SIG-M5 treated with dmso at 0.1 percent for 504 hours (cell line): ENCODE measurements around the gene KATNAL1.

Experiments
- DNase-seq: peaks from one replicate; lab custom pipeline; 2025; ENCODE audit not compliant: unreplicated experiment; lab: John Stamatoyannopoulos, UW

Gene KATNAL1

DNA sequence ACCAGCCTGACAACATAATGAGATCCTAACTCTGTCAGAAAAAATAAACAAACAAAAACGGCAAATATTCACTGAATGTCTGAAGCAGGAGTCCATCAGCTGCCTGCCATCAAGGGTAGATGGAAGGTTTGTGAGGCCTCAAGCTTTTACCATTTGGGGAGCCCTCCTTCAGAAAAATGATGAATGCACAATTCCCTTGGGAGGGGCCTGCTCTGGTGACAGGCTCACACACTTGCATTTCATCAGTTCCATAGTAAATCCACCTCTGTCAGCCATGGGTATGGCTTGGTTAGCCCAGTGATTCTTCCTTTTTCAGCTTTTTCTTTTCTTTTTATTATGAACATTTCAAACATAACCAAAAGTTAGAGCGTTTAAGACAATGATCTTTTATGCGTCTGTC lies 26.3 kb upstream of the KATNAL1 start:
- DNase-seq: no peak

DNA sequence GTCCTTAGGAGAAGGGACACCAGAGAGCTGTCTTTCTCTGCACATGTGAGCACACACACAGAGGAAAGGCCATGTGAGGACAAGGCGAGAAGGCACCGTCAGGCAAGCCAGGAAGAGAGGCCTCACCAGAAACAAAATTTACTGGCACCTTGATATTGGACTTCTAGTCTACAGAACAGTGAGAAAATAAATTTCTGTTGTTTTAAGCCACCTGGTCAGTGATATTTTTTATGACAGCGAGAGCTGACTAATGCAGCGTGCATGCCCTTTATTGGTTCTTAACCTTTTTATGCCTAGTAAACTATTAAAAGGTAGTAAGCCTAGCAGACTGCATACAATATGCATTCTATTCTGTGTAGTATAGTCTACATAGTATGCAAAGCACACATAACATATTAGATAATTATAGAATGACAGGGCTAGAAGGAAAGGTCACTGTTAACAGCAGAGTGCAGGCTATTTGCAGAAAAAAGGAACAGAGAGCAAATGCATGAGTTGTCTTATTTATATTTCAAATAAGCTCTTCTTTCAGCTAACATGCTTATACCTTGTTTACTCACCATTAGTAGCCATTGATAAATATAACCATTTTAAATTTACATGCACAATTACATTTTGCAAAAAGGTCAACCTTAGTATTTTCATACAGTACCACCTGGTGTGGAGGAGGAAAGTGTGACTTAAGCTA lies 25.2 kb upstream of the KATNAL1 start:
- no peak for DNase-seq

DNA sequence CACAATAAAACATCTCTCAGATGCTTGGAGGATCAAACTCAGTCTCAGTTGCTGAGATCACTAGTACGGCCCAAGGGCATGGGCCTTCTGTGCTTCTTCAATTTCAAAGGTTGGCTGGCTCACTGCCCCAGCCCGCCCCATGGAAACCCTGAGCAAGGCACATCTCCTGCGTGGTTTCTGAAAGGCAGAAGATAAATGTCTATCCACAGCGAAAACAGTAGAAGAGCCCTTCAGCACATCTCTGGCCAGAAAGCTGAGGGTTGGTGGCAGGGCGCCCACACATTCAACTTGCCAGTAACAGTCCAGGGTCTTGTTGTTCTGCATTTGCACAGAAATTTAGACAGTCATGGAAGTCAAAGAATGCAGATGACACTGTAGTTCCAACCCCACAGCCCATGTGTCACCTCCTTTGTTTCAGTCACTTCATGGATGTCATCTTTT lies 24.0 kb upstream of the KATNAL1 start:
- no peak for DNase-seq

DNA sequence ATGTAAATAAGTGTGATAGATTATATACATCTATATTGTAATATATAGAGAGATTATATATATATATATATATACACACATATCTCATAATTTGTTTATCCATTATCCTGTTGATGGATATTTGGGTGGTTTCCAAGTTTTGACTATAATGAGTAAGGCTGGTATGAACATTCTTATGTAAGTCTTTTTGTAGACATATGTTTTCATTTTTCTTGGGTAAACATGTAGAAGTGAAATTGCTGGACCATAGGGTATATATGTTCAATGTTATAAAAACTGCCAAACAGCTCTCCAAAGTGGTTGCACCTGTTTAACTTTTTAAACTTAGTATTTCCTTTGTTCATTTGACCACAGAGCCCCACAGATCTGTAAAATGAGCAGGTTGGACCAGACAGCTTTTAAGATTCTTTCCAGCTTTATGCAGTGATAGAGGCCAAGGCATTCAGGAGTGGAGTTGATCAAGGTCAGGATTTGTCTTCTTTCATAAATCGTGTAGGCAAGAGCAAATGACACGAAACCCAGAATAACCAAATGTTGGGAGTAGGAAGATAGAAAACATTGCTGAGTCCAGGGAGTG lies 21.7 kb upstream of the KATNAL1 start:
- DNase-seq: no peak

DNA sequence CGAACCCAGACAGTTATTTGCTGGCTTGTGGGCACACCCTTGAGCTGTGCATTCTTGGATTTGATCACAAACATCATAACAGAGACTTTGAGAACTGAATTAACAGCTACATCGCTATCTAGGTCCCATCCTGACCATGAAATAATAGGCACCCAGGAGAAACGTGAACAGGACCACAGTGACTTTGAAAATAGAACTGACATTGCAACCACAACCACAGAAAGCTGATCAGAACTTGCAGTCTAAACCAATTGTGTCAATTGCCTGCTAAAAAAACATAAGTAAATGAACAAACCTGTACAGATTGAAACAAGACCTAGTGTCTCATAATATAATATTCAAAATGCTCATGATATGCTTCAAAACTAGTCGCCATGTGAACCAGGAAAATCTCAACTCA lies 18.3 kb upstream of the KATNAL1 start:
- DNase-seq: no peak

DNA sequence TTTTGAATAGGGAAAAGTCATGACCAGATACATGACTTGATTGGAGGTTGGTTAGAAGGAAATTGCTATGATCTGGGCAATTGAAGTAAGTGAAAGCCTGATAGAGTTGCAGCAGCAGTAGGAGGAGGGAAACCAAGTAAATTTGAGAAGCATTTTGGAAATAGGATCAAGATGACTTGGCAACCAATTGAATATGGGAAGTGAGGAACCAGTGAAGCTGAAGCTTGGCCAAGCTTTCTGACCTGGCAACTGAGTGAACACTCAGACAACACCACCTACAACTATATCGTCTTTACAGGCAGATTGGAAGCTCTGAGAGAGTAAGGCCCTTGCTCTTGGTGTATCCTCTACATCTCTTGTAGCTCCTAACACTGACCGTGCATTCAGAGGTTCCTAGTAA lies 16.2 kb upstream of the KATNAL1 start:
- DNase-seq: no peak

DNA sequence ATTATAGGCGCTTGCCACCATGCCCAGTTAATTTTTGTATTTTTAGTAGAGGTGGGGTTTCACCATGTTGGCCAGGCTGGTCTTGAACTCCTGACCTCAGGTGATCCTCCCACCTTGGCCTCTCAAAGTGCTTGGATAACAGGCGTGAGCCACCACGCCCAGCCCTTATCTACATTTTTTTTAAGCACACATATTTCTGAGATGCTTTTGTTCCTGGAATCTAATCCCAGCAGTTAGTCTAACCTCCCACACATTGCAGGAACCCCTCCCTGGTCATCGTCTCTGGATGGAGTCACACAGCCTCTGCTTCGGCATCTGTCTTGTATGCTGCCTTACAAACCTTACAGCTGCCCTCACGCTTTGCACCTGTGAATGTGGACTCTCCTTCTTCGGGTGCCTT lies 15.1 kb upstream of the KATNAL1 start:
- no peak for DNase-seq

DNA sequence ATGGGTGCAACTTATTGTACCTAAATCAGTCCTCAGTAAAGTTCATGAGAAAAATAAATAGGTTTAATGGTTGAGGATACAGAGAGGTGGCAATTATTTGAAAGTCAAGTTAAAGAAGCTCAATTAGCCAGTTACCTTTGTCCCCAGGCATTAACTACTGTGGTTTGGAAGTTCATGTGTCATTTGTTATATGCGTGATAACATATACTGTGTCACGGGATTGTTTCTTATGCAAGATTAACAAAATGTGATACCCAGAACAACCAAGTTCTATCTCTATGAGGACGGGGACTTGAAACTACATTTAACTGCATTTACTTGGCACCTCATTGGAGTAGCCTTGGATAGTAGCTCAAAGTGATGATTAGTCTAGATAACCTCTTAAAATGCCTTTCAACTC lies 13.9 kb upstream of the KATNAL1 start:
- DNase-seq: no peak

DNA sequence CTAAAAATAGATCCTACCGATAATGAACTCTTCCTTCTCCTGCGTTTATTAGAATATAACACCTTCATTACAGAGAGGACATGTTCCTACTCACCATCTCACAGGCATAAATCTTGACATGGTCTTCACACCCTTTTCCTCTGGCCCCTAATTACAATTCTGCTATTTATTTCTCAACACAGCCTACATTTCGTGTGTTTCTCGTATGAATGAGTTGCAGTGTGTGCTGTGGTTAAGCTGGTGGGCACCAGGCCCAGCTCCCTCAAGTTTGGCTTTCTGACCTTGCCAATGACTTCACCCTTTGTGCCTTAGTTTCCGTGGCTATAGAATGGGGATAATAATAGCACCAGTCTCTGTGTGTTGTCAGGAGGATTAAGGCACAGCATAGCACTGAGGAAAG lies 12.3 kb upstream of the KATNAL1 start:
- no peak for DNase-seq

DNA sequence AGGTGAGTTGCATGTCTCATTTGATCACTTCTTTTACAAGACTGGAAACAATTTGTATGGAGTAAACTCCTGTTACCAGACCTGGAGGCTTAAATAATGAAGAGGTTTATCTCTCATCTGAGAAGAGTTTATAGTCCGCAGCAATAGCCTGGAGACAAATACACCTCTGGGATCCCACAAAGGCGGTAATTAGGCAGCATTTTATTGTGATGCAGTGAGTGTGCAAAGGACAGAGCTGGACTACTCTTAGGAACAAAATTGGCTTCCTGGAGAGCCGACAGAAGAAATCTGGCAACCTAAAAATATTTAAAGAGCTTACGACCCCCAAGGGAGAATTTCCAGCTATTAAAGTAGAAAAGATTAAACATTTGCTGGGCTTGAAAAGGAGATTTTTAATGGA lies 11.8 kb upstream of the KATNAL1 start:
- DNase-seq: no peak

DNA sequence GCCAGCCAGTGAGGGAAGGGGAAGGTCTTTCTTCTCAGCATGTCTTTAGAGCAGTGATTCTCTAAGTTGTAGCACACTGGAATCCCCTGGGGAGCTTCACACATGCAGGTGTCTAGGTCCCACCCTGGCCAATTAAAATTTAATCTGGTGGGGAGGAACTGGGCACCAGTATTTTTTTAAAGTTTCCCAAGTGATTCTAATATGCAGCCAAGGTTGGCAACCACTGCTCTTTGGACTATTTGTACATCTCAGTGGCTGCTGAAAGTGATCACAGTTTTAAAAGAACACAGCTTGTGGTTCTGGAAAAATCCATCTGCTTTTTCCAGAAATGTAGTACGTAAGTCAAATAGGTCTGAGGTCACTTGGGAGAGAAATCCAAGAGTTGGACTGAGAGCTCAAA lies 10.7 kb upstream of the KATNAL1 start:
- no peak for DNase-seq

DNA sequence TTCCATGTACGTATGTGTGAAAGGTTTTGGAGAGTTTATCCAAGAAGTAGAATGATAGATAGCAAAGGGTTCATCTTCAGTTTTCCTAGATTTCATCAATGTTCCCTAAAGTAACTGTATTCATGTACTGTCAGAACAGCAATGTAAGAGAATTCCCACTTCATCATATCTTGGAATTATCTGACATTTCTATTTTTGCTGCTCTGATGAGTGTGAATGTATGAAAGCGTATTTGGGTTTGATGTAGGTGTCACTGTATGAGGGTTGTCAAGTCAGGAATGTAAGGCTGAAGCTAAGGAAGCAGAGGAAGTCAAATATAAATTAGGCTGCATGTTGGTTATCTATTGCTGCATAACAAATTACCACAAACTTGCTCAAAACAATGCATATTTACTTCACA lies 7.2 kb upstream of the KATNAL1 start:
- no peak for DNase-seq

DNA sequence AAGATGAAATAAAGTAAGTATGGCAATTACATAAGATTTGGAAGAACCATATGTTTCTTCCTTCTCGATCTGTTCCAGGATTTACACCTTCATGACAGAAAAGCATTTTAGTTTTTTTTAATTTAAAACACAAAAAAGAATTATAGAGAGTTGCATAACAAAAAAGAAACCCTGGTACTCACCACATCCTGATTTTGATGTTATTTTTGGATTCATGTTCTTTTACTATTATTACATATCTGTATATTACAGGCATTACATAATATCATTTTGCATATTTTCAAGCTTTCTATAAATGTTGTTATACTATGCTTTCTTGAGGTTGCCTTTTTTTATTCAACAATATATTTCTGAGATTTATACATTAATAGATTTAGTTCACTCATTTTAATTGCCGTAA lies 6.7 kb upstream of the KATNAL1 start:
- DNase-seq: no peak

DNA sequence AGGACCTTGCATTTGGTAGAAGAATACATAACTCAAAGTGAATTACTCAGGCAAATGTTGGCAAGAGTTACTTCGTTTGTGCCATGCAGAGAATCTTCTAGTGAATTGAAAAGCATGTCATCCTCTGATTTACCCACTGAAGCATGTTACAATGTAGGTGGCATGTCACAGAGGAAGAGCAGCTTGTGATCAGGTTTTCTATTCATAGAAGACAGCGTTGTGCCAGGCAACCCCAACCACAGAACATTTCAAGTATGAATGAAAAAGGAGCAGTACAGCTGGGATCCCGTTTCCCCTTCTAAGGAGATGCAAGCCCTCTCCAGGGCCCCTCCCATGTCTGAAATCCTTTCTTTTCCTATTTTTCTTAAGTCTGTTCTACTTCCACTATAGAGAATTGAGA lies 6.0 kb upstream of the KATNAL1 start:
- no peak for DNase-seq

DNA sequence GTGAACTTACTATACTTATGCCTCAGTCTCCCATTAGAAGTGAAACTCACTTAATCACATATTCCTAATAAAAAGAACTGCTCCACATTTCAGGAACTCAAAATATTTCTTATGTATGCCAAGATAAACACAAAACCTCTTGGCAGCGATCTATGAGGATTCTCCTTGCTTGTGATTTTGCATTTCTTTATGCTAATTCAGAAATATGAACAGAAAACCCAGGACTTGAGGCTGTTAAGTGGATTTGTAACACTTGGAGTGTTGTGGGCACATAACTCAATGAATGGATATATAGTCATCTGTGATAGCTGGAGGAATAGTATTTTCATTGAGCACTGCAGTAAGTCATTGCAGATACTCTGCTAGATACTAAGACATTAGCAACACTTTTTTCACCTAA lies 5.6 kb upstream of the KATNAL1 start:
- DNase-seq: no peak

DNA sequence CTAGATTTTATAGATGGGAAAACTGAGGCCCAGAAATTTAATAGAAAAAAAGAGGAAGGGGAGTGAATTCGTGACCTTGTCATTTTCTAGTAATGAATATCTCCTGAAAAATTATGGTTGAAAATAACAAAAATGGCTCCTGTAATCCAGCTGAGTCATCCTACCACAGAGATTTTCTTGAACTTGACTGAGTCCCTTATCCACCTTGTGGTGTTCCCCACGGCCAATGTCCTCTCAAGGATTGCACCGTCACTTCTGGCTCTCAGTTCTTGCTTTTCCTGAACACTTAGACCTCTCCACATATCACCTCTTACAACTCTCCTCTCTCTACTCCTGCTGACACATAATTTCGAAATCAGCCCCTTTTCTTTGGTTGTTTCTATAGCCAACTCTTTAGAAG lies 1.2 kb upstream of the KATNAL1 start:
- peak; percentile 46 for DNase-seq

DNA sequence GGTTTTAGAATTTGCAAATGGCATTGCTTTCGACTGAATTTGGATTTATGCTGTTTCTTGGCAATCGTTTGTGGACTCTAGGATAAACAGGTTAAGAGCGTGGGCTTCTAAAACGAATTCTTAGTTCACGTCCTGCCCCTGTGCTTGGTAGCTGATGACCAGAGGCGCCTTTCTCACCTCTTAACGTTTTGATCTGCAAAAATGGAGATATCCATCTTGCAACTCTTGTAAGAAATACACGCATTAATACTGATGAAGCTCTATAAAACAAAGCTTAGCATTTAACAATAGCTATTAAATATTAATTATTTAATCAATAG lies 580 bp upstream of the KATNAL1 start:
- DNase-seq: no peak

DNA sequence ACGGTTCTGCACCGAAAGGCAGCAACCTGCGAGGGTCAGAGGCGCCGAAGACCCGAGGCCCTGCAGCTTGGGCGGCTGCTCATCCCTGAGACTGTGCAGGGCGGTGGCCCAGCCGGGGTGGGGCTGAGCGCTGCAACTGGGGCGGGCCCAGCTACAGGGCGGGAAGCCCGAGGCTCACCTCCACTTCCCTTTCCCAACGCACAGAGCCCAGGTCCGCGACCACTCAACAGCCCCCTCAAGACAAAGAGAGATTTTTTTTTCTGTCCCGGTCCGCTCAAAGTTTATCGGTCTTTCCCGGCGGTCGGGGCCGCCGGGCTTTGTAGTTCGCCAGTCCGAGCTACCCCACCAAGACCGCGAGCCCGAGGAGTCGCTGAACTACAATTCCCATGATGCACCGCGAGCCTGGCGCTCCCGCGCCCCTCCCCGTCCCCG lies 573 bp downstream of the KATNAL1 start:
- DNase-seq: peak; percentile 89

DNA sequence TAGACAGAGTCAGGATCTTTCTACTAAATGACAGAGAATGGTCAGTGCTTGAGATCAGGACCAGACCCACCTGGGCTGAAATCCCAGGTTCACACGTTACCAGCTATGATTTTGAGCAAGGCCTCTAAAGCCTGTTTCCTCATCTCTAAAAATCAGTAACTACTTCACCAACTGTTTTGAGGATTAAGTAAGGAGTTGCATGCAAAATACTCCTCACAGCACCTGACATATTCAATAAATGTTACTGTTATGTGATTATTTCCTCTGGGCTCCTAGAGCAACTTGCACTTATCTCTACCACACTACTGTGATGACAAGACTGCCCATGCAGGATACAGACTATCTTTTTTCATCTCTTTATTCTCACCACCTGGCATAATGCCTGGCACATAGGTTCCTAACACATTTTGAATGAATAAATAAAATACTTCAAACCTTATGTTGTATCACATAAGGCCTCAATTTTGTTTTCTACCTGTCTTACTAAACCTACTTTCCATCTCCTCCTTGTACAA lies 1.8 kb downstream of the KATNAL1 start:
- no peak for DNase-seq

DNA sequence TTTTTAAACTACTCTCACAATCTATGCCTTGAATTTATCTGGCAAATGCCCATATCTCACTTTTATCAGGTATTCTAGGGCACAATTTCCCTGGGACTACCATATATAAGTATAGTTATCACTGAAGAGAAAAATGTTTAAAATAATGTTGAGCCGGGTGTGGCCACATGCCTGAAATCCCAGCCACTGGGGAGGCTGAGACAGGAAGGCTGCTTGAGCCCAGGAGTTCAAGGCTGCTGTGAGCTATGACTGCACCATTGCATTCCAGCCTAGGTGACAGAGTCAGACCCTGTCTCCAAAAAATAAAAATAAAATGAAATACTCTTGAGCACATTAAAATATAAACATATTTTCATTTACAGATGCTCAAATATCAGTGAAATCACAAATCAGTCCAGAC lies 4.1 kb downstream of the KATNAL1 start:
- no peak for DNase-seq

DNA sequence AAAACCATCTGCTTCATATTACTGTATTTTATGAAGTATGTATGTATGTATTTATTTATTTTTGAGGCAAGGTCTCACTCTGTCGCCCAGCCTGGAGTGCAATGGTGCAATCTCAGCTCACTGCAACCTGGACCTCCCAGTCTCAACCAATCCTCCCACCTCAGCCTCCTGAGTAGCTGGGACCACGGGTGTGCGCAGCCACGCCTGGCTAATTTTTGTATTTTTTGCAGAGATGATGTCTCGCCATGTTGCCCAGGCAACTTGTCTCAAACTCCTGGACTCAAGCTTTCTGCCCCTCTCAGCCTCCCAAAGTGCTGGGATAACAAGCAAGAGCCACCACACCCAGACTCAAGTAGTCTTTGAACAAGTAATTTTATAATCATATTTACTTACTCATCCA lies 5.5 kb downstream of the KATNAL1 start:
- no peak for DNase-seq

DNA sequence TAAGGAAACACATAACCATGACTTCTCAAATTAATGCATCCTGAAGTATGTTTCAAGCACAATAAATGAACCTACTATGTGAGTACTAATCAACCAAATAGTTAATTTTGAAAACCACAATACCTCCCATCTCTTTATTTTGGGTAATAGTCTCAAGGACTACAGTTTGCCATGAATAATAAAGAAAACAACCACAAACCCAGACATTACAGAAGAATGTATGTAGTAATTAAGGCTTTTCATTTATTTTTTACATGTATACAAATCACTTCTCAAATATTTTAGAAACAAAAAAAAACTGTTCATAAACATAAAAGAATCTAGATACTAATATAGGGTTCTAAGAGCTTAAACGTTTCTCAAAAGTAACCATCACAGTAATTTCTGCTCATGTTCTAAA lies 6.8 kb downstream of the KATNAL1 start:
- DNase-seq: no peak

DNA sequence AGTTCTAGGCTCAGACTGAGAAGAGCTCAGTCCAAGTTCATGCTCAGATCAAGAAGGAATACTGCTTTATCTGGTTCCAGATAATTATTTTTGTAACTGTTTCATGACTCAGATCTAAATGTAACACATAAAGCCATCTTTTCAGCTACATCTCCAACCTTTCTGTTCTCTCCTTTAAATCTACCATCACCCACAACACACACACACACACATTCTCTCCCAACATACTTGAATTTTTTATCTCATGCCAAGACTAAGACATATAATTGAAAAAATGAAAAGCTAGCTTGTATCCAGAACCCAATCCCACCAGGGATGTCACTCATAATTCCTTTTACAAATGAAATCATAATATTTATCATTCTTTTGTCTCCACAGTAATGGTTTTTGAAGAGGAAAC lies 7.6 kb downstream of the KATNAL1 start:
- no peak for DNase-seq
